Natural killer cell (primary cell): ENCODE results near the gene DSTN. TPM values are rescaled to one million over a fixed set of nuclear protein-coding genes. Genes with fewer than 3 reads are reported as not detected.

Experiments used
- ATAC-seq, 3 donors: fragments of 150-1000 bp in 2 of 3; fragments of 200-7000 bp in 1 of 3; cut with Tn5 transposase; 1 replicate in 1 of 3; 2 replicates in 2 of 3; pipeline ENCODE4 v1.10.0; 2021; ENCODE audit warnings: mild to moderate bottlenecking in 2 of 3, moderate library complexity in 2 of 3
- DNase-seq, 2 donors: peaks; one replicate each; pipeline versions ENCODE4 v3.0.0 to v3.0.0-alpha.2; 2013 to 2021; ENCODE audit warnings: mixed read lengths in 1 of 2
- H3K27ac ChIP-seq: one replicate; pipeline ENCODE4 v1.5.1; 2013; ENCODE audit warnings: mild to moderate bottlenecking, low read length
- H3K27me3 ChIP-seq: one replicate; pipeline ENCODE4 v1.6.1; 2013; ENCODE audit warnings: low read length; ENCODE audit not compliant: control insufficient read depth, insufficient read depth
- H3K36me3 ChIP-seq: one replicate; pipeline ENCODE4 v1.6.1; 2013; ENCODE audit warnings: low read length; ENCODE audit not compliant: control insufficient read depth, insufficient read depth
- H3K4me1 ChIP-seq: one replicate; pipeline ENCODE4 v1.6.1; 2013; ENCODE audit warnings: low read length; ENCODE audit not compliant: control insufficient read depth, insufficient read depth
- H3K4me3 ChIP-seq: one replicate; pipeline ENCODE4 v1.5.1; 2013; ENCODE audit warnings: low read length
- H3K9me3 ChIP-seq: one replicate; pipeline ENCODE4 v1.6.1; 2013; ENCODE audit warnings: low read length; ENCODE audit not compliant: control insufficient read depth, insufficient read depth
- H3K27ac Mint-ChIP-seq, 2 donors: one replicate each; pipeline ENCODE4 v1.8.0; 2022; ENCODE audit warnings: mild to moderate bottlenecking in 2 of 2, mixed read lengths in 2 of 2, moderate library complexity in 1 of 2
- H3K27me3 Mint-ChIP-seq, 2 donors: one replicate each; pipeline ENCODE4 v1.8.0; 2022; ENCODE audit warnings: low read depth in 2 of 2, mixed read lengths in 2 of 2
- H3K36me3 Mint-ChIP-seq: one replicate; pipeline ENCODE4 v1.8.0; 2022; ENCODE audit warnings: mixed read lengths
- H3K4me1 Mint-ChIP-seq, 2 donors: one replicate each; pipeline ENCODE4 v1.8.0; 2022; ENCODE audit warnings: mixed read lengths in 2 of 2
- H3K4me3 Mint-ChIP-seq: one replicate; pipeline ENCODE4 v1.8.0; 2022; ENCODE audit warnings: mild to moderate bottlenecking, moderate library complexity, mixed read lengths
- H3K9me3 Mint-ChIP-seq, 2 donors: one replicate each; pipeline ENCODE4 v1.8.0; 2022; ENCODE audit warnings: mixed read lengths in 2 of 2
- CTCF ChIP-seq: fragments of 200-600 bp; IDR thresholded peaks from one replicate; pipeline ENCODE4 v1.8.0; 2022; ENCODE audit warnings: antibody characterized with exemption
- WGBS: methylation state at CpG from one replicate; pipeline ENCODE4 v1.1.7; 2013; ENCODE audit warnings: missing lambda C conversion rate; ENCODE audit not compliant: insufficient coverage; 5-methylcytosine and 5-hydroxymethylcytosine counted together
- intact Hi-C: fragments of 100-400 bp; cut with micrococcal nuclease; formaldehyde crosslinking; loops from one replicate; pipeline ENCODE4 v1.14.2; 2022
- total RNA-seq, 4 donors: library from RNA; stranded (reverse); fragments of 120-200 nt in 1 of 4; gene quantifications; one replicate each; pipeline versions ENCODE4 v1.2.3 to v1.2.4, GENCODE V29; 2013 to 2022

DSTN gene
- total RNA-seq, 3 donors from 2014 or later (not counting 1 experiment from before 2014, with no cell fraction given), result 47.5 to 73.5 (median 70.0) TPM

DNA sequence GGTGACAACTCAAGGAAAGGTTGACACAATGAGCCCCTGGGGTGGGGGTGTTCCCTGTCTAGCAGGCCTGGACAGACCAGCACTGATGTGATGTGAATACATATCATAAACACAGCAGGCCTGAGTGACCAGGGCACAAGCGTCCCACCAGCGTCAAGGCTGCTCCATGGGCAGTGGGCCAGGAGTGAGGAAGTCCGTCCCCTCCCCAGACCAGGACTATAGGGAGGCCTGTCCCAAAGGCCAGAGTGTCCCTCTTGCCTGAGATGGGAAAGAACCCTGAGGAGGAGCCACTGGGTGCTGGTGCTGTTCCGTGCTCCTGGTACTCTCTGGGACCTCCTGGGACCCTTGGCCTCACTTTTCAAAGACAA, 67.5 kb downstream of the DSTN start:
- Mint-ChIP-seq H3K27ac (no peak overlapping the region), H3K27me3 (no peaks in the 10 kb centered on the region), H3K36me3 (no peaks in the 10 kb centered on the region), H3K4me1 (peaks cover 0 to 4% of the 10 kb centered on the region in 2 donors), H3K4me3 (no peak overlapping the region), H3K9me3 (no peaks in the 10 kb centered on the region)
- Histone ChIP-seq H3K9me3 (no peaks in the 10 kb centered on the region), H3K27me3 (no peaks in the 10 kb centered on the region), H3K27ac (no peak overlapping the region), H3K4me1 (peaks cover 9% of the 10 kb centered on the region), H3K4me3 (no peak overlapping the region), H3K36me3 (peaks cover 59% of the 10 kb centered on the region)
- DNase-seq, result no peak
- 99% methylated on average over 4 of the region's 4 CpGs for WGBS
- ATAC-seq, result no peak
- intact Hi-C loops, result no loop called here
- no peak for TF ChIP-seq CTCF

- no peak overlapping the region for H3K4me3 ChIP-seq
- intact Hi-C loops, result no loop called here
- DNase-seq (no peak), ATAC-seq (no peak)
- no peaks in the 10 kb centered on the region for H3K36me3 Mint-ChIP-seq
- H3K36me3 ChIP-seq, result peaks cover 54% of the 10 kb centered on the region
- no peak overlapping the region for H3K27ac Mint-ChIP-seq
- H3K9me3 Mint-ChIP-seq, result no peaks in the 10 kb centered on the region
- no peaks in the 10 kb centered on the region for H3K27me3 Mint-ChIP-seq
- H3K27me3 ChIP-seq, result no peaks in the 10 kb centered on the region
- peaks cover 0 to 4% of the 10 kb centered on the region in 2 donors for H3K4me1 Mint-ChIP-seq
- no peaks in the 10 kb centered on the region for H3K9me3 ChIP-seq
- H3K4me3 Mint-ChIP-seq, result no peak overlapping the region
- no peak overlapping the region for H3K27ac ChIP-seq
- 89% methylated on average over 11 of the region's 13 CpGs for WGBS
- H3K4me1 ChIP-seq, result peaks cover 9% of the 10 kb centered on the region
- no peak for TF ChIP-seq CTCF
These were observed 68.2 kb downstream of the DSTN start for GRCh38 chr20:17637985-17638640.

DNA sequence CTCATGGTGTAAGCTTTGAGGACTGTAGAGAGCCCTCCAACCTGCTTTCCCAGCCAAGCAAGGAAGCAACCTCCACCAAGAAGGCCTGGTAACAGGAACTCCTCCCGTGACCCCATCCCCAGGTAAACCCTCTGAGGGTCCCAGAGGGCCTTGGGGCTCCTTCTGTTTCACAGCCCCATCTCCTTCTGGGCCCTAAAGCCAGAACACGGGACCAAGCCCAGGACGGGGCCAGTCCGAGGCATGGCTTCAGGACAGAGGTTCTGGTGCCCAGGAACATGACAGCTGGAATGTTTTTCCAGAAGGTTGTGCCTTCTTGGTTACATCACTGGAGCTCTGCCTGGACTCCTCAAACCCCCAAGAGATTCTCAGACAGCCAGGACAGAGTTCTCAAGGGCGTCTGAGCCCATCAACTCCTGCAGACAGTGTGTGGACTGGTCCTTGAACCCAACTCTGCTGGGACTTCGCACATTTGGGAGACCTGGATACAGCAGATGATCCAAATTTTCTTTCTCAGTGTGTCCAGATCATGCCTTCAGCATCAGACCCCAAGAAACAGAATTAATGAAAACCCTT, 69.0 kb downstream of the DSTN start:
- DNase-seq, result no peak
- H3K9me3 ChIP-seq, result no peaks in the 10 kb centered on the region
- no peaks in the 10 kb centered on the region for H3K27me3 ChIP-seq
- H3K4me1 ChIP-seq, result peaks cover 9% of the 10 kb centered on the region
- H3K27me3 Mint-ChIP-seq, result no peaks in the 10 kb centered on the region
- H3K27ac ChIP-seq, result no peak overlapping the region
- no peaks in the 10 kb centered on the region for H3K36me3 Mint-ChIP-seq
- intact Hi-C loops, result no loop called here
- ATAC-seq, result no peak
- no peak overlapping the region for H3K27ac Mint-ChIP-seq
- peaks cover 51% of the 10 kb centered on the region for H3K36me3 ChIP-seq
- H3K9me3 Mint-ChIP-seq, result no peaks in the 10 kb centered on the region
- WGBS, result 97% methylated on average over 6 of the region's 6 CpGs
- TF ChIP-seq CTCF, result no peak
- peaks cover 0 to 4% of the 10 kb centered on the region in 2 donors for H3K4me1 Mint-ChIP-seq
- H3K4me3 Mint-ChIP-seq, result no peak overlapping the region
- H3K4me3 ChIP-seq, result no peak overlapping the region
